ENCODE data around the gene IGFBP1.

DNA sequence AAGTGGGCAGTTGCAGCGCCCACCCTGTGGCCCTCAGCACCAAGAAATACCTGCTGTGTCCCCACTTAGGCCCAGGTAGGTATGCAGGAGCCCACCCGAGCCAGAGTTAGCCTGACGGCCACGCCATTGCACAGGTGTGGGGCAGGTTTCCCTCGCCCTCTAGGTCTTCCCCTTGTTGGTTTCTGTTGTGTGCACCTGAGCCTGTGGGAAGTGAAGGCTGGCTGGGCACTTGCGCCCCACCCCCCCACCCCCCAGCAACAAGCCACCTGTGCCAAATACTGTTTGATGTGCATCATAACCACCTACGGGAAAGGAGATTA, 15.3 kb upstream of the IGFBP1 start, which contains the start of gene CCDC201:
- TF ChIP-seq, protein P1, sequence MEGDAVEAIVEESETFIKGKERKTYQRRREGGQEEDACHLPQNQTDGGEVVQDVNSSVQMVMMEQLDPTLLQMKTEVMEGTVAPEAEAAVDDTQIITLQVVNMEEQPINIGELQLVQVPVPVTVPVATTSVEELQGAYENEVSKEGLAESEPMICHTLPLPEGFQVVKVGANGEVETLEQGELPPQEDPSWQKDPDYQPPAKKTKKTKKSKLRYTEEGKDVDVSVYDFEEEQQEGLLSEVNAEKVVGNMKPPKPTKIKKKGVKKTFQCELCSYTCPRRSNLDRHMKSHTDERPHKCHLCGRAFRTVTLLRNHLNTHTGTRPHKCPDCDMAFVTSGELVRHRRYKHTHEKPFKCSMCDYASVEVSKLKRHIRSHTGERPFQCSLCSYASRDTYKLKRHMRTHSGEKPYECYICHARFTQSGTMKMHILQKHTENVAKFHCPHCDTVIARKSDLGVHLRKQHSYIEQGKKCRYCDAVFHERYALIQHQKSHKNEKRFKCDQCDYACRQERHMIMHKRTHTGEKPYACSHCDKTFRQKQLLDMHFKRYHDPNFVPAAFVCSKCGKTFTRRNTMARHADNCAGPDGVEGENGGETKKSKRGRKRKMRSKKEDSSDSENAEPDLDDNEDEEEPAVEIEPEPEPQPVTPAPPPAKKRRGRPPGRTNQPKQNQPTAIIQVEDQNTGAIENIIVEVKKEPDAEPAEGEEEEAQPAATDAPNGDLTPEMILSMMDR (IDR thresholded peaks at IDR 0.05): no peak
- TF ChIP-seq POLR2AphosphoS5 (IDR thresholded peaks at IDR 0.05): no peak
- TF ChIP-seq EP300 (IDR thresholded peaks at IDR 0.05): no peak
- no peak for TF ChIP-seq POLR2A (IDR thresholded peaks at IDR 0.05)

Measured in upper lobe of left lung (tissue), 4 donors.